Parathyroid adenoma (tissue), 2 donors: ENCODE data around the gene SCGB1C2.

Experiments
- H2AFZ ChIP-seq: fragments of 300-600 bp; sonication (generic); one replicate; pipeline ENCODE4 v1.7.0; 2017; ENCODE audit warnings: antibody characterized with exemption, mild to moderate bottlenecking
- H3K27ac ChIP-seq: fragments of 300-600 bp; sonication (generic); one replicate; pipeline ENCODE4 v1.7.0; 2017
- H3K27me3 ChIP-seq: fragments of 300-600 bp; sonication (generic); one replicate; pipeline ENCODE4 v1.7.0; 2017; ENCODE audit warnings: low read length; ENCODE audit not compliant: control insufficient read depth, insufficient read depth
- H3K36me3 ChIP-seq: fragments of 300-600 bp; sonication (generic); one replicate; pipeline ENCODE4 v1.7.0; 2017; ENCODE audit warnings: low read length; ENCODE audit not compliant: control insufficient read depth, insufficient read depth
- H3K4me1 ChIP-seq: fragments of 300-600 bp; sonication (generic); one replicate; pipeline ENCODE4 v1.7.0; 2017; ENCODE audit warnings: control low read depth
- H3K4me2 ChIP-seq: fragments of 300-600 bp; sonication (generic); one replicate; pipeline ENCODE4 v1.7.0; 2017; ENCODE audit warnings: low read length
- H3K4me3 ChIP-seq: fragments of 300-600 bp; sonication (generic); one replicate; pipeline ENCODE4 v1.7.0; 2017; ENCODE audit warnings: low read depth, low read length
- H3K79me2 ChIP-seq: fragments of 300-600 bp; sonication (generic); one replicate; pipeline ENCODE4 v1.7.0; 2017; ENCODE audit warnings: control low read depth
- H3K9ac ChIP-seq: fragments of 300-600 bp; sonication (generic); one replicate; pipeline ENCODE4 v1.7.0; 2017; ENCODE audit warnings: mild to moderate bottlenecking
- H3K9me3 ChIP-seq: fragments of 300-600 bp; sonication (generic); one replicate; pipeline ENCODE4 v1.7.0; 2017; ENCODE audit warnings: low read length; ENCODE audit not compliant: control insufficient read depth
- TF ChIP-seq, protein P1 (sequence below): fragments of 300-600 bp; sonication (generic); IDR thresholded peaks from one replicate; pipeline ENCODE4 v1.7.0; 2017; ENCODE audit warnings: antibody characterized with exemption, mild to moderate bottlenecking
- donor health status: primary hyperparathyroidism.

The SCGB1C2 gene

DNA sequence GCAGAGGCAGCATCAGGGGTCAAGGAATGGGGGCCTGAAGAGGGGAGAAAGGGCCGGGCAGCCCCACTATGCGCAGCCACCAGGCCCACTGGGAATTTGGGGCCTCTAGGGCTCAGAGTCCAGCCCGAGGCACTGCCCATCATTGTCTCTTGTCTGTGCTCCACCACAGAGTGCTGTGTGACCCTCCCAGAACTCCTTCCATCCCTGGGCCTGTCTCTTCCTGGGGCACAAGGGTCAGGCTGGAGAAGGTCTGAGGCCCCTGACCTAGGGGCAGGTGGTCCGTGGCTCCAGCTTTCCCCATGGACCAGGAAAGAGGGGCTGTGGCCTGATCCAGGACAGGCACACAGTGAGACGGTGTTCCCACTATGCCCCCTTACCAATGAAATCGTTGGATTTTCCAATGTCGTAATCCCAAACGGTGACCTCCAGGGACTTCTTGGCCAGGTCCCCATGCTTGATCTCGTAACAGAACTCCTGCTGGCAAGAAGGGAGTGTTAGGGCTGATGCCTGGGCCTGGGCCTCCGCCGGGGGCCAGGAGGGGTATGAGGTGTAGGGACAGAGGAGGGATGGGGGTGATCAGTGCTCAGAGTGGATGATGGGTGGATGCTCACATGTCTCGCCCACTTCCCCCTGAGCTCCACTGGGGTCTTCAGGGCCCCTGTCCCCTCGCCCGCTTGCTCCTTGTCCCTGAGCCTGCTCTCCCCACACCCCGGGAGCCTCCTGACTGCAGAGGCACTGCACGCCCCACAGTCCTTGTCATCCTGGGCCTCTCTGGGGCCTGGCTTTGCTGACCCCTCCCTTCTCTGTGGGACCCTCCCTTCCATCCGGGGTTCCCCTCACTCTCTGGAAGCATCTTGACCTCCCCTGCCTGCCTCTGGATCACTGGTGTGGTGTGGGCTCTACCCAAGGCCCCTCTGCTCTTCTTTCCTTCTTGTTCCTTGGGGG lies 10.7 kb downstream of the SCGB1C2 start:
- H3K79me2 ChIP-seq, result no peaks in the 10 kb centered on the region
- no peak overlapping the region for H2AFZ ChIP-seq
- no peak overlapping the region for H3K27ac ChIP-seq
- no peaks in the 10 kb centered on the region for H3K4me1 ChIP-seq
- no peaks in the 10 kb centered on the region for H3K27me3 ChIP-seq
- no peaks in the 10 kb centered on the region for H3K36me3 ChIP-seq
- H3K4me2 ChIP-seq, result no peak overlapping the region
- H3K4me3 ChIP-seq, result no peak overlapping the region
- no peak overlapping the region for H3K9ac ChIP-seq
- H3K9me3 ChIP-seq, result no peaks in the 10 kb centered on the region
- TF ChIP-seq, protein P1, sequence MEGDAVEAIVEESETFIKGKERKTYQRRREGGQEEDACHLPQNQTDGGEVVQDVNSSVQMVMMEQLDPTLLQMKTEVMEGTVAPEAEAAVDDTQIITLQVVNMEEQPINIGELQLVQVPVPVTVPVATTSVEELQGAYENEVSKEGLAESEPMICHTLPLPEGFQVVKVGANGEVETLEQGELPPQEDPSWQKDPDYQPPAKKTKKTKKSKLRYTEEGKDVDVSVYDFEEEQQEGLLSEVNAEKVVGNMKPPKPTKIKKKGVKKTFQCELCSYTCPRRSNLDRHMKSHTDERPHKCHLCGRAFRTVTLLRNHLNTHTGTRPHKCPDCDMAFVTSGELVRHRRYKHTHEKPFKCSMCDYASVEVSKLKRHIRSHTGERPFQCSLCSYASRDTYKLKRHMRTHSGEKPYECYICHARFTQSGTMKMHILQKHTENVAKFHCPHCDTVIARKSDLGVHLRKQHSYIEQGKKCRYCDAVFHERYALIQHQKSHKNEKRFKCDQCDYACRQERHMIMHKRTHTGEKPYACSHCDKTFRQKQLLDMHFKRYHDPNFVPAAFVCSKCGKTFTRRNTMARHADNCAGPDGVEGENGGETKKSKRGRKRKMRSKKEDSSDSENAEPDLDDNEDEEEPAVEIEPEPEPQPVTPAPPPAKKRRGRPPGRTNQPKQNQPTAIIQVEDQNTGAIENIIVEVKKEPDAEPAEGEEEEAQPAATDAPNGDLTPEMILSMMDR, result no peak

DNA sequence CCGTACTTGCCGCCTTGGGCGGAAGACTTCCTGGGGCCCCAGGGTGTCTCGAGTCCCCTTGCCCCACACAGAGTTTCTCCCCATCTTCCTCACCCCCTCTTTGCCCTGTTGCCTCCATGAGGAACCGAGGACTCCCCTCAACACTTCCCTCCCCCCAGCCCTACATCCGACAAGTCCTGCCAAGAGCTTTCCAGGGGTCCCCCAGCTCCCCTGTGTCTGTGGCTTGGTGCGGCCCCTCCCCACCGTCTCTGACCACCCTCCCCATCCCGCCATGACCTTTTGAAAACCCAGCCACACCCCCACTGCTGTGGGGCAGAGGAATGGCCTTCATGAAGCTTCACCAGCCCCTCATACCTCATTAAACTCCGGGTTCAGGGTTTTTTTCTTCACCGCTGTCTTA lies 11.4 kb downstream of the SCGB1C2 start:
- no peaks in the 10 kb centered on the region for H3K79me2 ChIP-seq
- no peak overlapping the region for H3K27ac ChIP-seq
- H3K4me2 ChIP-seq, result no peak overlapping the region
- no peaks in the 10 kb centered on the region for H3K4me1 ChIP-seq
- H2AFZ ChIP-seq, result no peak overlapping the region
- TF ChIP-seq, protein P1, result no peak
- no peaks in the 10 kb centered on the region for H3K9me3 ChIP-seq
- H3K9ac ChIP-seq, result no peak overlapping the region
- no peaks in the 10 kb centered on the region for H3K27me3 ChIP-seq
- H3K4me3 ChIP-seq, result no peak overlapping the region
- H3K36me3 ChIP-seq, result no peaks in the 10 kb centered on the region

DNA sequence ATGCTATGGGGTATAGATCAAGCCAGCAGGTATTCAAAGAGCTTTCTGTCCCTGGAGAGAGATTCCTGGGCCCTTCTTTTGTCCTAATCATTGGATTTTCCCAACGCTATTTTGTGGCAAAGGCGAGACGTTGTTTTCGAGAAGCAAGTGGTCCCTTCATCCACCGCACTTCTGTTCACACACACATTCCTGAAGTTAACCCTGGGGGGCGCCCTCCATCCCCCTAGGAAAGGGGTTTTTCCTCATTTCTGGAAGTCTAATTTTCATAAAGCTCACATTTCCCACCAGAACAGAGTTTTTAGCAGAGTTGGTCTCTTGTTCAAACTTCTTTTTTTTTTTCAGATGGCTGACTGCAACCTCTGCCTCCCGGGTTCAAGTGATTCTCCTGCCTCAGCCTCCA lies 11.9 kb downstream of the SCGB1C2 start:
- TF ChIP-seq, protein P1, result no peak
- H3K9me3 ChIP-seq, result no peaks in the 10 kb centered on the region
- H3K4me3 ChIP-seq, result no peak overlapping the region
- no peak overlapping the region for H3K9ac ChIP-seq
- H3K27ac ChIP-seq, result no peak overlapping the region
- no peak overlapping the region for H3K4me2 ChIP-seq
- H2AFZ ChIP-seq, result no peak overlapping the region
- H3K36me3 ChIP-seq, result no peaks in the 10 kb centered on the region
- no peaks in the 10 kb centered on the region for H3K4me1 ChIP-seq
- no peaks in the 10 kb centered on the region for H3K79me2 ChIP-seq
- H3K27me3 ChIP-seq, result no peaks in the 10 kb centered on the region

DNA sequence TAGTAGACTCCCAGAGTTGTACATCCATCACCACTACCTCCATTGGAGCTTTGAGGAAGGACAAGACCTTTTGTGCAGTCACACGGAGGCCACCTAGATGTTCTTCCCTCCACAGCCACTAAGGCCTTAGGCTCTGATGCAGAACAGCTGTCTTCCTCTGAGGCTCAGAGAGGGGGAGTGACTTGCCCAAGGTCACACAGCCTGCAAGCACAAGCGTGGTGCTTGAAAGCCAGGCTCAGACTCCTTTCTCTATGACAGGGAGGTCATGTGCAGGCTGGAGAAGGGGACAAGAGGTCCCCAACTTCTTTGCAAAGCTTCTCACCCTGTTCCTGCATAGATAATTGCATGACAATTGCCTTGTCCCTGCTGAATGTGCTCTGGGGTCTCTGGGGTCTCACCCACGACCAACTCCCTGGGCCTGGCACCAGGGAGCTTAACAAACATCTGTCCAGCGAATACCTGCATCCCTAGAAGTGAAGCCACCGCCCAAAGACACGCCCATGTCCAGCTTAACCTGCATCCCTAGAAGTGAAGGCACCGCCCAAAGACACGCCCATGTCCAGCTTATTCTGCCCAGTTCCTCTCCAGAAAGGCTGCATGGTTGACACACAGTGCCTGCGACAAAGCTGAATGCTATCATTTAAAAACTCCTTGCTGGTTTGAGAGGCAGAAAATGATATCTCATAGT lies 12.7 kb downstream of the SCGB1C2 start:
- TF ChIP-seq, protein P1, result no peak

More for the DNA sequence above, 12.7 kb downstream of the SCGB1C2 start:
- Histone ChIP-seq H3K27ac (no peak overlapping the region), H3K4me3 (no peak overlapping the region), H3K9me3 (no peaks in the 10 kb centered on the region), H3K79me2 (no peaks in the 10 kb centered on the region), H3K9ac (no peak overlapping the region), H3K4me1 (no peaks in the 10 kb centered on the region), H2AFZ (no peak overlapping the region), H3K36me3 (no peaks in the 10 kb centered on the region), H3K4me2 (no peak overlapping the region), H3K27me3 (no peaks in the 10 kb centered on the region)
